HepG2 (cell line): ENCODE data around the gene SKIDA1. TPM values are rescaled to one million over a fixed set of nuclear protein-coding genes. Genes with fewer than 3 reads are reported as not detected.

ENCODE experiments used
- ASH2L ChIP-seq: fragments of 300-600, 200-600 bp; sonication (generic); IDR thresholded peaks from 2 replicates; pipeline ENCODE4 v1.7.0; 2017; ENCODE audit warnings: low read depth, mild to moderate bottlenecking, moderate library complexity, mixed read lengths, low read length; ENCODE audit not compliant: insufficient read length
- DBP ChIP-seq: sonication (generic); formaldehyde crosslinking; IDR thresholded peaks from 2 replicates; pipeline ENCODE4 v1.4.0; 2020; ENCODE audit warnings: missing genetic modification reagents; ENCODE audit errors: not compliant biosample characterization
- FLYWCH1 ChIP-seq: sonication (generic); formaldehyde crosslinking; IDR thresholded peaks from 2 replicates; pipeline ENCODE4 v1.8.1; 2023; ENCODE audit warnings: mild to moderate bottlenecking, missing genetic modification reagents
- FOXA3 ChIP-seq: IDR thresholded peaks from 2 replicates; pipeline ENCODE4 v1.6.1; 2016; ENCODE audit warnings: missing genetic modification reagents, missing compliant biosample characterization
- HNRNPLL ChIP-seq: fragments of 200-400 bp; formaldehyde crosslinking; IDR thresholded peaks from 2 replicates; pipeline ENCODE4 v1.6.1; 2017; ENCODE audit warnings: mild to moderate bottlenecking, low read depth, low read length; ENCODE audit not compliant: poor library complexity, severe bottlenecking
- KAT8 ChIP-seq: IDR thresholded peaks from 2 replicates; pipeline ENCODE4 v1.6.1; 2016; ENCODE audit warnings: missing genetic modification reagents, missing compliant biosample characterization
- KDM4B ChIP-seq: sonication (generic); formaldehyde crosslinking; IDR thresholded peaks from 2 replicates; pipeline ENCODE4 v1.4.0; 2020; ENCODE audit warnings: missing genetic modification reagents
- KLF9 ChIP-seq: IDR thresholded peaks from 2 replicates; pipeline ENCODE4 v1.6.1; 2016; ENCODE audit warnings: low read depth
- MIER2 ChIP-seq: IDR thresholded peaks from 2 replicates; pipeline ENCODE4 v1.6.1; 2016; ENCODE audit warnings: missing biosample characterization, missing genetic modification reagents
- TBL1XR1 ChIP-seq: fragments of 150-350 bp; IDR thresholded peaks from 2 replicates; pipeline ENCODE4 v1.6.1; 2014; ENCODE audit warnings: borderline replicate concordance, low read length; ENCODE audit not compliant: partially characterized antibody
- TCF12 ChIP-seq, 2 experiments: fragments of 450-650 bp in 1 of 2; sonication (generic) in 1 of 2; formaldehyde crosslinking in 1 of 2; IDR thresholded peaks; 2 replicates each; pipeline versions ENCODE4 v1.6.1 to v1.8.0; 2017 to 2022; ENCODE audit warnings: antibody characterized with exemption in 1 of 2, mild to moderate bottlenecking in 1 of 2, missing genetic modification reagents in 1 of 2, moderate library complexity in 1 of 2
- TCF7 ChIP-seq: sonication (generic); IDR thresholded peaks from 2 replicates; pipeline ENCODE4 v1.6.1; 2016; ENCODE audit warnings: antibody characterized with exemption, low read depth
- ZFP1 ChIP-seq: IDR thresholded peaks from 2 replicates; pipeline ENCODE4 v1.6.1; 2016
- ZFP36 ChIP-seq: fragments of 150-350 bp; IDR thresholded peaks from 2 replicates; pipeline ENCODE4 v1.6.1; 2018; ENCODE audit warnings: borderline replicate concordance, low read length, low read depth; ENCODE audit not compliant: partially characterized antibody
- ZNF276 ChIP-seq: sonication (generic); formaldehyde crosslinking; IDR thresholded peaks from 2 replicates; pipeline ENCODE4 v1.4.0; 2020; ENCODE audit warnings: mild to moderate bottlenecking, low read depth, missing genetic modification reagents
- ZNF33B ChIP-seq: sonication (generic); formaldehyde crosslinking; IDR thresholded peaks from 2 replicates; pipeline ENCODE4 v1.5.1; 2020; ENCODE audit warnings: mild to moderate bottlenecking, missing genetic modification reagents
- ZNF709 ChIP-seq: sonication (generic); formaldehyde crosslinking; IDR thresholded peaks from 2 replicates; pipeline ENCODE4 v1.5.0; 2020; ENCODE audit warnings: mild to moderate bottlenecking, missing genetic modification reagents
- ZNF780A ChIP-seq: sonication (generic); formaldehyde crosslinking; IDR thresholded peaks from 2 replicates; pipeline ENCODE4 v1.8.0; 2022; ENCODE audit warnings: mild to moderate bottlenecking, missing genetic modification reagents, moderate library complexity
- polyA plus RNA-seq, 8 experiments: library from polyadenylated mRNA; depleted of rRNA in 3 of 8; stranded (reverse) in 7 of 8; unstranded in 1 of 8; fragments of >200 nt; fragmentation: Illumina TruSeq in 4 of 8; extraction: Trizol in 4 of 8; gene quantifications; 2 replicates each; pipeline versions ENCODE4 v1.2.1 to v1.2.3, GENCODE V29; 2011 to 2016; ENCODE audit warnings: low read depth in 4 of 8, missing spikeins in 1 of 8, mixed read lengths in 1 of 8; ENCODE audit not compliant: insufficient read depth in 1 of 8
- total RNA-seq, 5 experiments: library from RNA; depleted of rRNA; stranded (reverse); fragments of >200 nt; fragmentation: Illumina TruSeq; extraction: Trizol; gene quantifications; 2 replicates each; pipeline ENCODE4 v1.2.3, GENCODE V29; 2016; ENCODE audit warnings: low read depth in 1 of 5
- TF ChIP-seq, protein P1 (sequence below): sonication (generic); formaldehyde crosslinking; IDR thresholded peaks from 2 replicates; pipeline ENCODE4 v1.4.0; 2020; ENCODE audit warnings: missing genetic modification reagents
- TF ChIP-seq, protein P2 (sequence below): sonication (generic); formaldehyde crosslinking; IDR thresholded peaks from 2 replicates; pipeline ENCODE4 v1.4.0; 2020; ENCODE audit warnings: missing genetic modification reagents

SKIDA1 gene
- total and polyA plus RNA-seq, 2 of the 13 experiments (the other 11 are each of a cell fraction or from before 2014, with no cell fraction given): 0.73 to 1.5 TPM

GRCh38 chr10:21535494-21535965 lies 10.0 kb upstream of the SKIDA1 start (continued):
- TF ChIP-seq, protein P1, sequence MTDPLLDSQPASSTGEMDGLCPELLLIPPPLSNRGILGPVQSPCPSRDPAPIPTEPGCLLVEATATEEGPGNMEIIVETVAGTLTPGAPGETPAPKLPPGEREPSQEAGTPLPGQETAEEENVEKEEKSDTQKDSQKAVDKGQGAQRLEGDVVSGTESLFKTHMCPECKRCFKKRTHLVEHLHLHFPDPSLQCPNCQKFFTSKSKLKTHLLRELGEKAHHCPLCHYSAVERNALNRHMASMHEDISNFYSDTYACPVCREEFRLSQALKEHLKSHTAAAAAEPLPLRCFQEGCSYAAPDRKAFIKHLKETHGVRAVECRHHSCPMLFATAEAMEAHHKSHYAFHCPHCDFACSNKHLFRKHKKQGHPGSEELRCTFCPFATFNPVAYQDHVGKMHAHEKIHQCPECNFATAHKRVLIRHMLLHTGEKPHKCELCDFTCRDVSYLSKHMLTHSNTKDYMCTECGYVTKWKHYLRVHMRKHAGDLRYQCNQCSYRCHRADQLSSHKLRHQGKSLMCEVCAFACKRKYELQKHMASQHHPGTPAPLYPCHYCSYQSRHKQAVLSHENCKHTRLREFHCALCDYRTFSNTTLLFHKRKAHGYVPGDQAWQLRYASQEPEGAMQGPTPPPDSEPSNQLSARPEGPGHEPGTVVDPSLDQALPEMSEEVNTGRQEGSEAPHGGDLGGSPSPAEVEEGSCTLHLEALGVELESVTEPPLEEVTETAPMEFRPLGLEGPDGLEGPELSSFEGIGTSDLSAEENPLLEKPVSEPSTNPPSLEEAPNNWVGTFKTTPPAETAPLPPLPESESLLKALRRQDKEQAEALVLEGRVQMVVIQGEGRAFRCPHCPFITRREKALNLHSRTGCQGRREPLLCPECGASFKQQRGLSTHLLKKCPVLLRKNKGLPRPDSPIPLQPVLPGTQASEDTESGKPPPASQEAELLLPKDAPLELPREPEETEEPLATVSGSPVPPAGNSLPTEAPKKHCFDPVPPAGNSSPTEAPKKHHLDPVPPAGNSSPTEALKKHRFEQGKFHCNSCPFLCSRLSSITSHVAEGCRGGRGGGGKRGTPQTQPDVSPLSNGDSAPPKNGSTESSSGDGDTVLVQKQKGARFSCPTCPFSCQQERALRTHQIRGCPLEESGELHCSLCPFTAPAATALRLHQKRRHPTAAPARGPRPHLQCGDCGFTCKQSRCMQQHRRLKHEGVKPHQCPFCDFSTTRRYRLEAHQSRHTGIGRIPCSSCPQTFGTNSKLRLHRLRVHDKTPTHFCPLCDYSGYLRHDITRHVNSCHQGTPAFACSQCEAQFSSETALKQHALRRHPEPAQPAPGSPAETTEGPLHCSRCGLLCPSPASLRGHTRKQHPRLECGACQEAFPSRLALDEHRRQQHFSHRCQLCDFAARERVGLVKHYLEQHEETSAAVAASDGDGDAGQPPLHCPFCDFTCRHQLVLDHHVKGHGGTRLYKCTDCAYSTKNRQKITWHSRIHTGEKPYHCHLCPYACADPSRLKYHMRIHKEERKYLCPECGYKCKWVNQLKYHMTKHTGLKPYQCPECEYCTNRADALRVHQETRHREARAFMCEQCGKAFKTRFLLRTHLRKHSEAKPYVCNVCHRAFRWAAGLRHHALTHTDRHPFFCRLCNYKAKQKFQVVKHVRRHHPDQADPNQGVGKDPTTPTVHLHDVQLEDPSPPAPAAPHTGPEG (CRISPR knock-in tag): no peak
- no peak for TF ChIP-seq ZFP36
- peak; percentile 2 for TF ChIP-seq HNRNPLL
- TF ChIP-seq KDM4B (CRISPR knock-in tag): no peak
- TF ChIP-seq ZNF709 (CRISPR knock-in tag): peak; percentile 20; the same call in 1 of the 2 replicates
- no peak for TF ChIP-seq ZNF33B (CRISPR knock-in tag)
- no peak for TF ChIP-seq TBL1XR1
- no peak for TF ChIP-seq TCF7
- TF ChIP-seq KLF9 (CRISPR knock-in tag): no peak
- TF ChIP-seq DBP (CRISPR knock-in tag): no peak
- TF ChIP-seq KAT8 (CRISPR knock-in tag): no peak
- peak; percentile 44 for TF ChIP-seq ASH2L
- TF ChIP-seq ZFP1: no peak
- no peak for TF ChIP-seq MIER2 (CRISPR knock-in tag)
- TF ChIP-seq TCF12 (IDR thresholded peaks at IDR 0.05): no peak
- TF ChIP-seq TCF12 (CRISPR knock-in tag; IDR thresholded peaks at IDR 0.05): no peak
- no peak for TF ChIP-seq ZNF276 (CRISPR knock-in tag)
- no peak for TF ChIP-seq FLYWCH1 (CRISPR knock-in tag)
- no peak for TF ChIP-seq FOXA3 (CRISPR knock-in tag)
- TF ChIP-seq, protein P2, sequence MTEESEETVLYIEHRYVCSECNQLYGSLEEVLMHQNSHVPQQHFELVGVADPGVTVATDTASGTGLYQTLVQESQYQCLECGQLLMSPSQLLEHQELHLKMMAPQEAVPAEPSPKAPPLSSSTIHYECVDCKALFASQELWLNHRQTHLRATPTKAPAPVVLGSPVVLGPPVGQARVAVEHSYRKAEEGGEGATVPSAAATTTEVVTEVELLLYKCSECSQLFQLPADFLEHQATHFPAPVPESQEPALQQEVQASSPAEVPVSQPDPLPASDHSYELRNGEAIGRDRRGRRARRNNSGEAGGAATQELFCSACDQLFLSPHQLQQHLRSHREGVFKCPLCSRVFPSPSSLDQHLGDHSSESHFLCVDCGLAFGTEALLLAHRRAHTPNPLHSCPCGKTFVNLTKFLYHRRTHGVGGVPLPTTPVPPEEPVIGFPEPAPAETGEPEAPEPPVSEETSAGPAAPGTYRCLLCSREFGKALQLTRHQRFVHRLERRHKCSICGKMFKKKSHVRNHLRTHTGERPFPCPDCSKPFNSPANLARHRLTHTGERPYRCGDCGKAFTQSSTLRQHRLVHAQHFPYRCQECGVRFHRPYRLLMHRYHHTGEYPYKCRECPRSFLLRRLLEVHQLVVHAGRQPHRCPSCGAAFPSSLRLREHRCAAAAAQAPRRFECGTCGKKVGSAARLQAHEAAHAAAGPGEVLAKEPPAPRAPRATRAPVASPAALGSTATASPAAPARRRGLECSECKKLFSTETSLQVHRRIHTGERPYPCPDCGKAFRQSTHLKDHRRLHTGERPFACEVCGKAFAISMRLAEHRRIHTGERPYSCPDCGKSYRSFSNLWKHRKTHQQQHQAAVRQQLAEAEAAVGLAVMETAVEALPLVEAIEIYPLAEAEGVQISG: no peak
- TF ChIP-seq ZNF780A: no peak
